HepG2 (cell line): Measurements from ENCODE around the gene ARFGAP1. TPM values are rescaled to one million over a fixed set of nuclear protein-coding genes. Genes with fewer than 3 reads are reported as not detected.

ENCODE experiments used
- BCL6 ChIP-seq: IDR thresholded peaks from 2 replicates; pipeline ENCODE4 v1.6.1; 2016; ENCODE audit warnings: missing genetic modification reagents, missing compliant biosample characterization
- FOXO1 ChIP-seq: sonication (generic); formaldehyde crosslinking; IDR thresholded peaks from 2 replicates; pipeline ENCODE4 v1.4.0; 2020; ENCODE audit warnings: missing genetic modification reagents
- GTF3A ChIP-seq: sonication (generic); formaldehyde crosslinking; conservative IDR thresholded peaks from 2 replicates; pipeline ENCODE4 v1.4.0; 2020; ENCODE audit warnings: mild to moderate bottlenecking, missing genetic modification reagents
- IKZF4 ChIP-seq: sonication (generic); formaldehyde crosslinking; IDR thresholded peaks from 2 replicates; pipeline ENCODE4 v1.5.1; 2020; ENCODE audit warnings: borderline replicate concordance, mild to moderate bottlenecking, low read depth, missing genetic modification reagents; ENCODE audit errors: not compliant biosample characterization
- NFIC ChIP-seq: IDR thresholded peaks from 2 replicates; pipeline ENCODE4 v1.6.1; 2012; ENCODE audit warnings: mild to moderate bottlenecking, low read length, inconsistent platforms
- NFKBIZ ChIP-seq: IDR thresholded peaks from 2 replicates; pipeline ENCODE4 v1.6.1; 2018; ENCODE audit warnings: missing genetic modification reagents, missing compliant biosample characterization
- NKX3-1 ChIP-seq: sonication (generic); formaldehyde crosslinking; IDR thresholded peaks from 2 replicates; pipeline ENCODE4 v1.5.0; 2020; ENCODE audit warnings: missing genetic modification reagents
- NR2C2 ChIP-seq: sonication (generic); formaldehyde crosslinking; IDR thresholded peaks from 2 replicates; pipeline ENCODE4 v1.4.0; 2020; ENCODE audit warnings: missing genetic modification reagents, mild to moderate bottlenecking, moderate library complexity, borderline replicate concordance
- RARG ChIP-seq: sonication (generic); formaldehyde crosslinking; IDR thresholded peaks from 2 replicates; pipeline ENCODE4 v1.4.0; 2020; ENCODE audit warnings: low read depth, mild to moderate bottlenecking, missing genetic modification reagents
- SOX6 ChIP-seq, 2 experiments: fragments of 450-650 bp in 1 of 2; sonication (generic) in 1 of 2; formaldehyde crosslinking in 1 of 2; IDR thresholded peaks; 2 replicates each; pipeline versions ENCODE4 v1.4.0 to v1.6.1; 2017 to 2020; ENCODE audit warnings: antibody characterized with exemption in 1 of 2, mild to moderate bottlenecking in 1 of 2, missing genetic modification reagents in 1 of 2
- SRSF1 ChIP-seq: fragments of 200-400 bp; formaldehyde crosslinking; optimal IDR thresholded peaks from 2 replicates; pipeline ENCODE3; 2017; ENCODE audit warnings: mild to moderate bottlenecking, low read depth, low read length, moderate library complexity
- THRA ChIP-seq: sonication (generic); formaldehyde crosslinking; IDR thresholded peaks from 2 replicates; pipeline ENCODE4 v1.4.0; 2020; ENCODE audit warnings: missing genetic modification reagents, borderline replicate concordance
- ZNF20 ChIP-seq: sonication (generic); formaldehyde crosslinking; IDR thresholded peaks from 2 replicates; pipeline ENCODE4 v1.4.0; 2020; ENCODE audit warnings: mild to moderate bottlenecking, moderate library complexity, missing genetic modification reagents
- ZNF205 ChIP-seq: IDR thresholded peaks from 2 replicates; pipeline ENCODE4 v1.6.1; 2018; ENCODE audit warnings: missing biosample characterization, missing genetic modification reagents
- ZNF383 ChIP-seq: sonication (generic); formaldehyde crosslinking; IDR thresholded peaks from 2 replicates; pipeline ENCODE4 v1.4.0; 2020; ENCODE audit warnings: missing genetic modification reagents, mild to moderate bottlenecking, borderline replicate concordance
- ZNF430 ChIP-seq: sonication (generic); formaldehyde crosslinking; IDR thresholded peaks from 2 replicates; pipeline ENCODE4 v1.9.0; 2021; ENCODE audit warnings: mild to moderate bottlenecking, missing genetic modification reagents
- ZNF878 ChIP-seq: sonication (generic); formaldehyde crosslinking; IDR thresholded peaks from 2 replicates; pipeline ENCODE4 v1.8.1; 2023; ENCODE audit warnings: mild to moderate bottlenecking, missing genetic modification reagents, moderate library complexity
- polyA plus RNA-seq, 8 experiments: library from polyadenylated mRNA; depleted of rRNA in 3 of 8; stranded (reverse) in 7 of 8; unstranded in 1 of 8; fragments of >200 nt; fragmentation: Illumina TruSeq in 4 of 8; extraction: Trizol in 4 of 8; gene quantifications; 2 replicates each; pipeline versions ENCODE4 v1.2.1 to v1.2.3, GENCODE V29; 2011 to 2016; ENCODE audit warnings: low read depth in 4 of 8, missing spikeins in 1 of 8, mixed read lengths in 1 of 8; ENCODE audit not compliant: insufficient read depth in 1 of 8
- total RNA-seq, 5 experiments: library from RNA; depleted of rRNA; stranded (reverse); fragments of >200 nt; fragmentation: Illumina TruSeq; extraction: Trizol; gene quantifications; 2 replicates each; pipeline ENCODE4 v1.2.3, GENCODE V29; 2016; ENCODE audit warnings: low read depth in 1 of 5
- TF ChIP-seq, protein P1 (sequence below): sonication (generic); formaldehyde crosslinking; IDR thresholded peaks from 2 replicates; pipeline ENCODE4 v1.8.0; 2022; ENCODE audit warnings: missing genetic modification reagents, mild to moderate bottlenecking, moderate library complexity, borderline replicate concordance
- TF ChIP-seq, protein P2 (sequence below): IDR thresholded peaks from 2 replicates; pipeline ENCODE4 v1.6.1; 2016; ENCODE audit warnings: low read depth, control low read depth
- TF ChIP-seq, protein P3 (sequence below): IDR thresholded peaks from 2 replicates; pipeline ENCODE4 v1.6.1; 2016; ENCODE audit warnings: mild to moderate bottlenecking, missing biosample characterization, missing genetic modification reagents
- TF ChIP-seq, protein P4 (sequence below): sonication (generic); formaldehyde crosslinking; IDR thresholded peaks from 2 replicates; pipeline ENCODE4 v1.8.0; 2022; ENCODE audit warnings: missing genetic modification reagents, mild to moderate bottlenecking, inconsistent platforms, borderline replicate concordance

ARFGAP1 gene
- total and polyA plus RNA-seq, 2 of the 13 experiments (the other 11 are each of a cell fraction or from before 2014, with no cell fraction given), result 132 TPM

- TF ChIP-seq, protein P1, sequence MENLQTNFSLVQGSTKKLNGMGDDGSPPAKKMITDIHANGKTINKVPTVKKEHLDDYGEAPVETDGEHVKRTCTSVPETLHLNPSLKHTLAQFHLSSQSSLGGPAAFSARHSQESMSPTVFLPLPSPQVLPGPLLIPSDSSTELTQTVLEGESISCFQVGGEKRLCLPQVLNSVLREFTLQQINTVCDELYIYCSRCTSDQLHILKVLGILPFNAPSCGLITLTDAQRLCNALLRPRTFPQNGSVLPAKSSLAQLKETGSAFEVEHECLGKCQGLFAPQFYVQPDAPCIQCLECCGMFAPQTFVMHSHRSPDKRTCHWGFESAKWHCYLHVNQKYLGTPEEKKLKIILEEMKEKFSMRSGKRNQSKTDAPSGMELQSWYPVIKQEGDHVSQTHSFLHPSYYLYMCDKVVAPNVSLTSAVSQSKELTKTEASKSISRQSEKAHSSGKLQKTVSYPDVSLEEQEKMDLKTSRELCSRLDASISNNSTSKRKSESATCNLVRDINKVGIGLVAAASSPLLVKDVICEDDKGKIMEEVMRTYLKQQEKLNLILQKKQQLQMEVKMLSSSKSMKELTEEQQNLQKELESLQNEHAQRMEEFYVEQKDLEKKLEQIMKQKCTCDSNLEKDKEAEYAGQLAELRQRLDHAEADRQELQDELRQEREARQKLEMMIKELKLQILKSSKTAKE (CRISPR knock-in tag), result 0 out of 2 replicates have a peak, but pooled peaks have one; percentile 19
- TF ChIP-seq ZNF20 (CRISPR knock-in tag) (no peak), ZNF878 (CRISPR knock-in tag) (no peak), SRSF1 (peak; percentile 35), ZNF383 (CRISPR knock-in tag) (no peak), THRA (peak; percentile 83; the same call in 1 of the 2 replicates), ZNF430 (no peak), NKX3-1 (CRISPR knock-in tag) (no peak), SOX6 (IDR thresholded peaks at IDR 0.05) (no peak), SOX6 (CRISPR knock-in tag; IDR thresholded peaks at IDR 0.05) (peak; percentile 50), RARG (CRISPR knock-in tag) (no peak), NFKBIZ (no peak), IKZF4 (no peak), ZNF205 (no peak), NR2C2 (CRISPR knock-in tag) (peak; percentile 51; the same call in 1 of the 2 replicates), GTF3A (CRISPR knock-in tag) (no peak), NFIC (no peak), FOXO1 (peak; percentile 29; the same call in 1 of the 2 replicates), BCL6 (CRISPR knock-in tag) (0 out of 2 replicates have a peak, but pooled peaks have one; percentile 16)
- TF ChIP-seq, protein P2, sequence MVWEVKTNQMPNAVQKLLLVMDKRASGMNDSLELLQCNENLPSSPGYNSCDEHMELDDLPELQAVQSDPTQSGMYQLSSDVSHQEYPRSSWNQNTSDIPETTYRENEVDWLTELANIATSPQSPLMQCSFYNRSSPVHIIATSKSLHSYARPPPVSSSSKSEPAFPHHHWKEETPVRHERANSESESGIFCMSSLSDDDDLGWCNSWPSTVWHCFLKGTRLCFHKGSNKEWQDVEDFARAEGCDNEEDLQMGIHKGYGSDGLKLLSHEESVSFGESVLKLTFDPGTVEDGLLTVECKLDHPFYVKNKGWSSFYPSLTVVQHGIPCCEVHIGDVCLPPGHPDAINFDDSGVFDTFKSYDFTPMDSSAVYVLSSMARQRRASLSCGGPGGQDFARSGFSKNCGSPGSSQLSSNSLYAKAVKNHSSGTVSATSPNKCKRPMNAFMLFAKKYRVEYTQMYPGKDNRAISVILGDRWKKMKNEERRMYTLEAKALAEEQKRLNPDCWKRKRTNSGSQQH (CRISPR knock-in tag), result no peak
- TF ChIP-seq, protein P3, sequence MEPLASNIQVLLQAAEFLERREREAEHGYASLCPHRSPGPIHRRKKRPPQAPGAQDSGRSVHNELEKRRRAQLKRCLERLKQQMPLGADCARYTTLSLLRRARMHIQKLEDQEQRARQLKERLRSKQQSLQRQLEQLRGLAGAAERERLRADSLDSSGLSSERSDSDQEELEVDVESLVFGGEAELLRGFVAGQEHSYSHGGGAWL (CRISPR knock-in tag), result no peak
- TF ChIP-seq, protein P4, sequence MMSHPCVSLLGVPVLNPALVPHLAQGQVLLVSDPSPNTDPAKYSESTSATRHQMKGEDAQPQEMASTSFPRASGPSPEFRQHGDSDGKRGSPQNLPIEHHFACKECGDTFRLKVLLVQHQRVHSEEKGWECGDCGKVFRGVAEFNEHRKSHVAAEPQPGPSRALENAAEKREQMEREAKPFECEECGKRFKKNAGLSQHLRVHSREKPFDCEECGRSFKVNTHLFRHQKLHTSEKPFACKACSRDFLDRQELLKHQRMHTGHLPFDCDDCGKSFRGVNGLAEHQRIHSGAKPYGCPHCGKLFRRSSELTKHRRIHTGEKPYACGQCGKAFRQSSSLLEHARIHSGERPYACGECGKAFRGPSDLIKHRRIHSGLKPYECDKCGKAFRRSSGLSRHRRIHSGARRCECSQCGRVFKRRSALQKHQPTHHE (CRISPR knock-in tag), result no peak
These were observed 31.3 kb upstream of the ARFGAP1 start (continued) for GRCh38 chr20:63241272-63241671.
